Fibroblast of upper back skin (primary cell): ENCODE measurements around the gene RSBN1.
"Not testable (repeated sequence)": the region's sequence is repeated elsewhere in the genome, so short reads cannot be mapped to it uniquely, and the experiment has no call there.

Source experiments
- DNase-seq: peaks from one replicate; pipeline ENCODE4 v3.0.0-alpha.2; 2013

The RSBN1 gene

GRCh38 chr1:113732802-113733201, 79.5 kb downstream of the RSBN1 start:
- DNase-seq, result no peak

GRCh38 chr1:113721010-113721409, 91.3 kb downstream of the RSBN1 start:
- DNase-seq, result no peak

- DNase-seq, result not testable (repeated sequence)
Measured at GRCh38 chr1:113718621-113719020, 93.7 kb downstream of the RSBN1 start.

GRCh38 chr1:113717506-113717905, 94.8 kb downstream of the RSBN1 start:
- not testable (repeated sequence) for DNase-seq

GRCh38 chr1:113714606-113715269, 97.5 kb downstream of the RSBN1 start:
- DNase-seq, result no peak
